Stomach (tissue), 9 donors: Measurements from ENCODE around the gene FAM20B. TPM values are rescaled to one million over a fixed set of nuclear protein-coding genes. Genes with fewer than 3 reads are reported as not detected.
A peak's percentile ranks its signal among the peaks of the same experiment; 100 is the strongest.

Experiments
- DNase-seq, 2 donors: peaks; one replicate each; pipeline versions ENCODE4 v3.0.0 to v3.0.0-alpha.2; 2013 to 2019
- H3K27ac ChIP-seq, 5 donors: fragments of 200-600 bp in 4 of 5; sonication (generic) in 4 of 5; one replicate each; pipeline ENCODE4 v1.5.1; 2013 to 2019; ENCODE audit warnings: mild to moderate bottlenecking in 1 of 5, moderate library complexity in 1 of 5
- H3K27me3 ChIP-seq, 3 donors: fragments of 200-600 bp; sonication (generic); one replicate each; pipeline ENCODE4 v1.5.1; 2017 to 2019; ENCODE audit warnings: mixed run types in 1 of 3
- H3K36me3 ChIP-seq, 4 donors: fragments of 200-600 bp; sonication (generic); 1 replicate in 3 of 4; 2 replicates in 1 of 4; pipeline ENCODE4 v1.5.1; 2016 to 2019
- H3K4me1 ChIP-seq, 4 donors: fragments of 200-600 bp; sonication (generic); one replicate each; pipeline ENCODE4 v1.5.1; 2016 to 2019
- H3K4me3 ChIP-seq, 4 donors: fragments of 200-600 bp; sonication (generic) in 3 of 4; one replicate each; pipeline ENCODE4 v1.5.1; 2016 to 2019; ENCODE audit warnings: mild to moderate bottlenecking in 1 of 4
- H3K9me3 ChIP-seq, 4 donors: fragments of 200-600 bp; sonication (generic); one replicate each; pipeline ENCODE4 v1.5.1; 2016 to 2019
- EP300 ChIP-seq: sonication (generic); formaldehyde crosslinking; IDR thresholded peaks from one replicate; pipeline ENCODE4 v1.6.1; 2017; ENCODE audit warnings: antibody characterized with exemption
- POLR2A ChIP-seq, 4 donors: fragments of 450-650 bp; IDR thresholded peaks; one replicate each; pipeline ENCODE4 v1.6.1; 2016; ENCODE audit warnings: antibody characterized with exemption in 4 of 4, control low read depth in 2 of 4, mild to moderate bottlenecking in 1 of 4, moderate library complexity in 1 of 4
- POLR2AphosphoS5 ChIP-seq, 3 donors: sonication (generic); formaldehyde crosslinking; IDR thresholded peaks; one replicate each; pipeline ENCODE4 v1.6.1; 2016; ENCODE audit warnings: antibody characterized with exemption in 3 of 3
- WGBS, 5 donors: extraction: QIAGEN DNeasy Blood & Tissue Kit in 3 of 5; methylation state at CpG; one replicate each; pipeline versions ENCODE4 v1.1.5 to v1.1.7; 2013 to 2018; 5-methylcytosine and 5-hydroxymethylcytosine counted together
- intact Hi-C: fragments of 100-400 bp; cut with DNase I; formaldehyde crosslinking; loops from one replicate; pipeline ENCODE4 v1.15.1; 2023; ENCODE audit warnings: low total_unique reads
- polyA plus RNA-seq, 3 donors: library from polyadenylated mRNA; stranded (reverse); fragments of 200-250 nt; gene quantifications; one replicate each; pipeline ENCODE4 v1.2.3, GENCODE V29; 2013
- total RNA-seq, 5 donors: library from RNA; depleted of rRNA; stranded (reverse); fragments of >200 nt; gene quantifications; one replicate each; pipeline versions ENCODE4 v1.1.0 to v1.2.3, GENCODE V29; 2014 to 2016
- TF ChIP-seq, protein P1 (sequence below), 7 experiments: fragments of 450-650 bp in 4 of 7; fragments of 200-600 bp in 3 of 7; sonication (generic) in 3 of 7; IDR thresholded peaks; one replicate each; pipeline ENCODE4 v1.5.1; 2016 to 2019; ENCODE audit warnings: antibody characterized with exemption in 7 of 7, control low read depth in 2 of 7, mild to moderate bottlenecking in 1 of 7
- donor health status: healthy with polysubstance abuse.
- donor health status: Bipolar disorder and iron deficiency.
- donor health status: healthy.

FAM20B gene
- total and polyA plus RNA-seq, 8 donors = 8.1 to 43.3 (median 18.5) TPM

DNA sequence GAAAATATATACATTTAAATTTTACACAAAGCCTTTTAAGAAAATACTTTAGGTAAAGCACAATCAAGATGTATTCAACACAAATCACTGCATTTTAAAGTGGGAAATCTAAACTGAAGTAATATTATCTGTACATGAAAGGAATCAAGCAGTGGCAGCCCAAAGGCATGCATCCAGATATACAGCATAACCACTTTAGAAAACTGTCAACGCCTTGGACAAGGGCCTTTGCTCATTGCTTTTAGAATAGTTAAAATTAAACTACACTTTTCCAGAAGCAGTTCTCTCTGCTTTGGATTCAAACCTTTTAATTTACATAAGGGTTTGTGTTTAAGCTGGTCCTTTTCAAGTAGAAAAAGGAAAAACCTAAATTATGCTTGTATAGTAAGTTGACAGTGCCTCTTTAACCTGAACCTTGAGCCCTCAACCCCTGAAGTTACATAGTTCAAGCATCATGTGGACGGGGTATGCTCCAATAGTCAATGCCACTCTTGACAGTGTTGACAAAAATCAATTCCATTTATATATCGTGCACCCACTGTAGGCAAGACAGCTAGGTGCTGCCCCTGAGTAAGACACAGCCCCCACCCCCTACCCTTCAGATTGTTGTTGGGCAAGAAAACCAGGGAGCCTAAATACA is 79.0 kb downstream of the FAM20B start:
- no peak for DNase-seq
- WGBS, 5 donors = 94 to 99% (median 95%) methylated on average over 3 of the region's 3 CpGs
- TF ChIP-seq, protein P1, sequence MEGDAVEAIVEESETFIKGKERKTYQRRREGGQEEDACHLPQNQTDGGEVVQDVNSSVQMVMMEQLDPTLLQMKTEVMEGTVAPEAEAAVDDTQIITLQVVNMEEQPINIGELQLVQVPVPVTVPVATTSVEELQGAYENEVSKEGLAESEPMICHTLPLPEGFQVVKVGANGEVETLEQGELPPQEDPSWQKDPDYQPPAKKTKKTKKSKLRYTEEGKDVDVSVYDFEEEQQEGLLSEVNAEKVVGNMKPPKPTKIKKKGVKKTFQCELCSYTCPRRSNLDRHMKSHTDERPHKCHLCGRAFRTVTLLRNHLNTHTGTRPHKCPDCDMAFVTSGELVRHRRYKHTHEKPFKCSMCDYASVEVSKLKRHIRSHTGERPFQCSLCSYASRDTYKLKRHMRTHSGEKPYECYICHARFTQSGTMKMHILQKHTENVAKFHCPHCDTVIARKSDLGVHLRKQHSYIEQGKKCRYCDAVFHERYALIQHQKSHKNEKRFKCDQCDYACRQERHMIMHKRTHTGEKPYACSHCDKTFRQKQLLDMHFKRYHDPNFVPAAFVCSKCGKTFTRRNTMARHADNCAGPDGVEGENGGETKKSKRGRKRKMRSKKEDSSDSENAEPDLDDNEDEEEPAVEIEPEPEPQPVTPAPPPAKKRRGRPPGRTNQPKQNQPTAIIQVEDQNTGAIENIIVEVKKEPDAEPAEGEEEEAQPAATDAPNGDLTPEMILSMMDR (IDR thresholded peaks at IDR 0.05) = no peak
- TF ChIP-seq EP300 = no peak
- no peak for TF ChIP-seq POLR2AphosphoS5 (IDR thresholded peaks at IDR 0.05)
- no peak for TF ChIP-seq POLR2A (IDR thresholded peaks at IDR 0.05)
- intact Hi-C loops = no loop called here
- Histone ChIP-seq H3K27me3 (no peaks in the 10 kb centered on the region), H3K4me3 (no peak overlapping the region), H3K27ac (no peak overlapping the region), H3K4me1 (no peaks in the 10 kb centered on the region), H3K36me3 (peaks cover 26 to 46% (median 43%) of the 10 kb centered on the region in 4 donors), H3K9me3 (no peaks in the 10 kb centered on the region)

DNA sequence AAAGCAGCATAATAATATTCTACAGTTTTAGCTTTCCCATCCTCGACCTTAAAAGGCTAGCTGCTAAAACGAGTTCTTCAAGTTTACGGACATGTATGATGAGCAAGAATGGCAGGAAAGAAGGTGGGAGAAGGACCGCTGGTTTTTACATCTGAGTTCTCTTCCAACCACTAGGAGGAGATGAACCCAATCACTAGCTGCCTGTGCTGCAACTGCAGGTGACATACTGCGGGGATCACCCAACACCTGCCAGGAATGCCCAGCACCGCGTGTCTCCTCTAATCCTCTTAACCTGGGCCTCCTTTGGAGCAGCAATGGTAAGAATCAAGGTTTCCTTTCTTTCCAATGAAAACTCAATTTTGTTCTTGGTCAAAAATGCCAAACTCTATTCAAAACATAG is 79.7 kb downstream of the FAM20B start:
- intact Hi-C loops = no loop called here
- H3K36me3 ChIP-seq = peaks cover 32 to 52% (median 48%) of the 10 kb centered on the region in 4 donors
- no peaks in the 10 kb centered on the region for H3K27me3 ChIP-seq
- no peak for TF ChIP-seq EP300
- TF ChIP-seq POLR2AphosphoS5 (IDR thresholded peaks at IDR 0.05) = no peak
- TF ChIP-seq POLR2A (IDR thresholded peaks at IDR 0.05) = no peak
- TF ChIP-seq, protein P1 (IDR thresholded peaks at IDR 0.05) = peak in 4 of 7 experiments; percentile 13 to 24 (median 16)
- H3K9me3 ChIP-seq = no peaks in the 10 kb centered on the region
- 47 to 67% (median 59%) methylated on average over 7 of the region's 7 CpGs for WGBS, 5 donors
- no peaks in the 10 kb centered on the region for H3K4me1 ChIP-seq
- peak in 1 of 2 donors; percentile 65 for DNase-seq
- H3K27ac ChIP-seq = no peak overlapping the region
- H3K4me3 ChIP-seq = no peak overlapping the region

DNA sequence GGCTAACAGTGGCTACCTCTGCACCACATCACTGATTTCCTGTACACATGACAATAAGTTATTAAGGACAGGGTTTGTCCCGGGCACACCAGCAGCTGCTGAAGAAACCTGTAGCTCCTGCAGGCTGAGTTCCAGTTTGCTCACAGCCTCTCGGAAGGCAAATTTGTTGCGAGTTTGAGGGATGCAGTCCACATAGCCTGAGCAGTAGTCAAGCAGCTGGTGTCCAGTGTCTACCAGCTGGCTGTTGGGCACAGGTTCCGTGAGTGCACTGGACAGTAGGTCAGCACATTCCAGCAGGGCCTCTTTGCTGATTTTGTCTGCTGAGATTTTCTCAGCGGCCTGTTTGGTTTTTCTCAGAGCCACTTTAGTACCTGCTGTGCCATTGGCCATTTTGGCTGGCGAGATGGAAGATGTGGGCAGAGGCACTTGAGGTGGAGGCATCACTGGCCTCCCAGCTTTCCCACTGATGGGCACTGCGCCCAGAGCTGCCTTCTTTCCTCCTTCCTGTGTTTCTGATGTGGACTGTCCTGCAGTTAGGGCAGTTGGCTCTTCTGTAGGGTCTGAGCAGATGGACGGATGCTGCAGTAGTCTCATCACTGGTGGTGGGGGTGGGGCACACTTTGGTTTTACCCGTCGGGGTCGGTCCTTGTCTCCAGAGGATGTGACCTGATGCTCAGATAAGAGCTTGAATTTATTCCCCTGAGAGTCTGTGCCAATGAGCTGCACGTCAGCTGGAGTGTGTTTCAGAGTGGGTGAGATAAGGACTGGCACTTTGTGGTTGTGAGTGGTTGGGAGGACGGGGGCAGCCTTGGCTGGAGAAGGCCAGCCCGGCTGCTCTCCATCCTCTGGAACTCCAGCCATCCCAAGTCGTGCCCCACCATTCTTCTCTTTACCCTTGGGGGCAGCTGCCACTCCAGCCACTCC is 82.3 kb downstream of the FAM20B start:
- no peak for DNase-seq
- 80 to 90% (median 86%) methylated on average over 13 to 15 of the region's 15 CpGs for WGBS, 5 donors
- Histone ChIP-seq H3K9me3 (no peaks in the 10 kb centered on the region), H3K27me3 (no peaks in the 10 kb centered on the region), H3K27ac (no peak overlapping the region), H3K4me3 (no peak overlapping the region), H3K4me1 (no peaks in the 10 kb centered on the region), H3K36me3 (peaks cover 45 to 69% (median 64%) of the 10 kb centered on the region in 4 donors)
- TF ChIP-seq EP300 (no peak), POLR2AphosphoS5 (IDR thresholded peaks at IDR 0.05) (no peak), POLR2A (IDR thresholded peaks at IDR 0.05) (no peak)
- TF ChIP-seq, protein P1 (IDR thresholded peaks at IDR 0.05) = no peak
- intact Hi-C loops = no loop called here

DNA sequence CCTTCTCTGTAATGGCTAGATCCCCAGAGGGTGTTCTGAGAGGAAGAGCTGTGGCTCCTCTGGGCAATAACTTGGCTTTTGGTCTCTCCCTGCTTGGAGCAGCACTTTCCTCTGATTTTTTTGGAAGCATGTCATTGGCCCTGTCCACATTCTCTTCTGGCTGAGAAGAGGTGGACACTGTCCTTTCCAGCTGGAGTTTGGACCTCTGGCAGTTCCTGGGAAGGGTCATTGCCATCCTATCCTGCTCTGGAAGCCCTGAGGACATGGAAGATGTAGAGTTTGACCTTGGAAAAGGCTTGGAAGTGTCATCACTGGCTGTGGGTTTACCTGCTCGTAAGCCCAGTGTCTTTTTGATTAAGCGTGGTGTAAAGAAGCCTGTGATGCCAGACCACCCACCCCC is 83.0 kb downstream of the FAM20B start:
- WGBS, 5 donors = 93 to 100% (median 96%) methylated on average over 1 to 2 of the region's 2 CpGs
- DNase-seq = no peak
- TF ChIP-seq POLR2A (IDR thresholded peaks at IDR 0.05) = no peak
- TF ChIP-seq, protein P1 (IDR thresholded peaks at IDR 0.05) = no peak
- Histone ChIP-seq H3K9me3 (no peaks in the 10 kb centered on the region), H3K27ac (no peak overlapping the region), H3K4me1 (no peaks in the 10 kb centered on the region), H3K27me3 (no peaks in the 10 kb centered on the region), H3K36me3 (peaks cover 45 to 76% (median 68%) of the 10 kb centered on the region in 4 donors), H3K4me3 (no peak overlapping the region)
- intact Hi-C loops = no loop called here
